Left ventricle myocardium superior (tissue), 1 donor: ENCODE data around the gene SETD4. TPM values are rescaled to one million over a fixed set of nuclear protein-coding genes. Genes with fewer than 3 reads are reported as not detected.

Experiments used
- ATAC-seq: fragments of 200-7000 bp; cut with Tn5 transposase; one replicate; pipeline ENCODE4 v1.9.1; 2020; ENCODE audit warnings: mild to moderate bottlenecking, moderate library complexity
- DNase-seq: peaks from one replicate; pipeline ENCODE4 v3.0.0-alpha.2; 2020
- intact Hi-C: fragments of 100-400 bp; cut with micrococcal nuclease; formaldehyde crosslinking; loops from one replicate; pipeline ENCODE4 v1.11.0; 2022
- total RNA-seq: library from RNA; stranded (reverse); fragmentation: NEBNext Ultra II Directional; extraction: Animal tissue kit (Norgen Biotek cat#: 25700); gene quantifications from one replicate; pipeline ENCODE4 v1.2.1, GENCODE V29; 2021
- donor health status: DM: no; HTN: yes; CAD: no; lungs with severe emphysema.

SETD4 gene
- total RNA-seq, 1 donor from 2014 or later = 10.3 TPM

- peak; percentile 52 for ATAC-seq
- DNase-seq = no peak
- intact Hi-C loops = loop anchor here (10.0 kb wide), 1 partner anchor 55 kb away; no protein-coding TSS in a partner anchor
Measured at GRCh38 chr21:36059823-36060158, 535 bp downstream of the SETD4 start.

GRCh38 chr21:36055551-36055950 is 4.8 kb downstream of the SETD4 start:
- intact Hi-C loops = no loop called here
- DNase-seq (peak; percentile 52), ATAC-seq (peak; percentile 19)

- DNase-seq (no peak), ATAC-seq (no peak)
- intact Hi-C loops = no loop called here
Measured at GRCh38 chr21:36053715-36054062, 6.6 kb downstream of the SETD4 start.

GRCh38 chr21:36052860-36053714 is 7.2 kb downstream of the SETD4 start:
- ATAC-seq = no peak
- DNase-seq = no peak
- intact Hi-C loops = no loop called here

GRCh38 chr21:36048357-36048756 is 12.0 kb downstream of the SETD4 start:
- intact Hi-C loops = no loop called here
- ATAC-seq (no peak), DNase-seq (no peak)

- DNase-seq = no peak
- no peak for ATAC-seq
- intact Hi-C loops = no loop called here
Measured at GRCh38 chr21:36047139-36047538, 13.2 kb downstream of the SETD4 start.

GRCh38 chr21:36045993-36046392 is 14.3 kb downstream of the SETD4 start:
- no peak for DNase-seq
- no peak for ATAC-seq
- intact Hi-C loops = no loop called here

- intact Hi-C loops = no loop called here
- DNase-seq (no peak), ATAC-seq (no peak)
Measured at GRCh38 chr21:36044056-36044455, 16.3 kb downstream of the SETD4 start.

GRCh38 chr21:36041910-36042309 is 18.4 kb downstream of the SETD4 start:
- intact Hi-C loops = no loop called here
- no peak for ATAC-seq
- DNase-seq = no peak

GRCh38 chr21:36040389-36040788 is 19.9 kb downstream of the SETD4 start:
- intact Hi-C loops = no loop called here
- DNase-seq (no peak), ATAC-seq (no peak)

- intact Hi-C loops = no loop called here
- DNase-seq (no peak), ATAC-seq (no peak)
Measured at GRCh38 chr21:36039861-36040260, 20.5 kb downstream of the SETD4 start.

- intact Hi-C loops = no loop called here
- ATAC-seq = no peak
- no peak for DNase-seq
Measured at GRCh38 chr21:36038701-36039497, 21.4 kb downstream of the SETD4 start.

- ATAC-seq (peak; percentile 79), DNase-seq (peak; percentile 47)
- intact Hi-C loops = no loop called here
Measured at GRCh38 chr21:36035381-36035791, 24.9 kb downstream of the SETD4 start.

- DNase-seq = no peak
- no peak for ATAC-seq
- intact Hi-C loops = no loop called here
Measured at GRCh38 chr21:36034211-36034913, 26.0 kb downstream of the SETD4 start.

GRCh38 chr21:36032647-36033406 is 27.5 kb downstream of the SETD4 start:
- intact Hi-C loops = no loop called here
- DNase-seq (no peak), ATAC-seq (no peak)

GRCh38 chr21:36030581-36031189 is 29.6 kb downstream of the SETD4 start:
- DNase-seq = no peak
- intact Hi-C loops = no loop called here
- no peak for ATAC-seq

- intact Hi-C loops = no loop called here
- ATAC-seq (no peak), DNase-seq (no peak)
Measured at GRCh38 chr21:36029309-36029708, 31.0 kb downstream of the SETD4 start.

GRCh38 chr21:36028127-36029069 is 31.9 kb downstream of the SETD4 start:
- DNase-seq = peak; percentile 63
- intact Hi-C loops = no loop called here
- peak; percentile 92 for ATAC-seq
